Smooth muscle cell (in vitro differentiated cells): ENCODE data around the gene LRRC34. TPM values are rescaled to one million over a fixed set of nuclear protein-coding genes. Genes with fewer than 3 reads are reported as not detected.

Source experiments
- DNase-seq: peaks from one replicate; lab custom pipeline; 2025; ENCODE audit not compliant: unreplicated experiment; lab: John Stamatoyannopoulos, UW
- H2AFZ ChIP-seq: fragments of 200-600 bp; sonication (generic); 2 replicates; pipeline ENCODE4 v1.6.0; 2016; ENCODE audit warnings: antibody characterized with exemption, low read depth, mild to moderate bottlenecking
- H3F3A ChIP-seq: fragments of 200-600 bp; sonication (generic); 2 replicates; pipeline ENCODE4 v1.6.0; 2017; ENCODE audit warnings: antibody characterized with exemption, low read depth
- H3K27ac ChIP-seq: fragments of 200-600 bp; sonication (generic); 2 replicates; pipeline ENCODE4 v1.5.1; 2016; ENCODE audit warnings: low read depth, mild to moderate bottlenecking
- H3K27me3 ChIP-seq: fragments of 200-600 bp; sonication (generic); 2 replicates; pipeline ENCODE4 v1.6.1; 2016; ENCODE audit warnings: low read depth, mild to moderate bottlenecking
- H3K36me3 ChIP-seq: fragments of 200-600 bp; sonication (generic); 2 replicates; pipeline ENCODE4 v1.5.1; 2016; ENCODE audit warnings: low read depth
- H3K4me1 ChIP-seq: fragments of 200-600 bp; sonication (generic); 2 replicates; pipeline ENCODE4 v1.5.1; 2016; ENCODE audit warnings: low read depth
- H3K4me2 ChIP-seq: fragments of 200-600 bp; sonication (generic); 2 replicates; pipeline ENCODE4 v1.6.0; 2016; ENCODE audit warnings: mild to moderate bottlenecking
- H3K4me3 ChIP-seq: fragments of 200-600 bp; sonication (generic); 2 replicates; pipeline ENCODE4 v1.5.1; 2016; ENCODE audit warnings: mild to moderate bottlenecking
- H3K79me2 ChIP-seq: fragments of 200-600 bp; sonication (generic); 2 replicates; pipeline ENCODE4 v1.6.0; 2016; ENCODE audit warnings: low read depth, mild to moderate bottlenecking
- H3K9ac ChIP-seq: fragments of 200-600 bp; sonication (generic); 2 replicates; pipeline ENCODE4 v1.6.0; 2016; ENCODE audit warnings: low read depth
- H3K9me3 ChIP-seq: fragments of 200-600 bp; sonication (generic); replicated peaks from 2 replicates; pipeline ENCODE4 v1.5.1; 2016; ENCODE audit warnings: low read depth
- H4K20me1 ChIP-seq: fragments of 200-600 bp; sonication (generic); 2 replicates; pipeline ENCODE4 v1.6.0; 2016; ENCODE audit warnings: low read depth
- CTCF ChIP-seq: fragments of 200-600 bp; sonication (generic); IDR thresholded peaks from 2 replicates; pipeline ENCODE4 v1.5.1; 2017; ENCODE audit warnings: borderline replicate concordance, mild to moderate bottlenecking, antibody characterized with exemption; ENCODE audit not compliant: insufficient read depth, poor library complexity, severe bottlenecking
- WGBS: methylation state at CpG from one replicate; pipeline ENCODE4 v1.1.7; 2016; ENCODE audit warnings: low lambda C conversion rate; 5-methylcytosine and 5-hydroxymethylcytosine counted together
- polyA plus RNA-seq: library from polyadenylated mRNA; unstranded; fragments of >200 nt; fragmentation: Nextera tagmentation; extraction: Ambion mirVana; gene quantifications from 2 replicates; pipeline ENCODE4 v1.2.1, GENCODE V29; 2016
- total RNA-seq: library from RNA; depleted of rRNA; stranded (reverse); fragments of >200 nt; gene quantifications from 2 replicates; pipeline ENCODE4 v1.2.3, GENCODE V29; 2014

Gene LRRC34
- total and polyA plus RNA-seq, 2 experiments from 2014 or later: 1.8 to 2.5 TPM

- no peak overlapping the region for H3K4me3 ChIP-seq
- H3F3A ChIP-seq: peaks cover 4% of the 10 kb centered on the region
- H3K27ac ChIP-seq: no peak overlapping the region
- no peak for TF ChIP-seq CTCF
- no peaks in the 10 kb centered on the region for H3K36me3 ChIP-seq
- H3K27me3 ChIP-seq: no peaks in the 10 kb centered on the region
- DNase-seq: no peak
- no peak overlapping the region for H3K9ac ChIP-seq
- H2AFZ ChIP-seq: no peak overlapping the region
- no peaks in the 10 kb centered on the region for H3K79me2 ChIP-seq
- H3K9me3 ChIP-seq: no peaks in the 10 kb centered on the region
- WGBS: 76% methylated on average over 4 of the region's 4 CpGs
- no peak overlapping the region for H3K4me2 ChIP-seq
- H4K20me1 ChIP-seq: no peaks in the 10 kb centered on the region
- H3K4me1 ChIP-seq: no peaks in the 10 kb centered on the region
Measured at GRCh38 chr3:169760479-169760878, 52.2 kb downstream of the LRRC34 start.

- Histone ChIP-seq H3K9ac (no peak overlapping the region), H3K4me3 (no peak overlapping the region), H3K27me3 (no peaks in the 10 kb centered on the region), H3F3A (no peaks in the 10 kb centered on the region), H3K79me2 (no peaks in the 10 kb centered on the region), H3K27ac (no peak overlapping the region), H3K4me2 (no peak overlapping the region), H4K20me1 (no peaks in the 10 kb centered on the region), H3K9me3 (no peaks in the 10 kb centered on the region), H3K4me1 (no peaks in the 10 kb centered on the region), H2AFZ (no peak overlapping the region), H3K36me3 (no peaks in the 10 kb centered on the region)
- 91% methylated on average over 2 of the region's 2 CpGs for WGBS
- TF ChIP-seq CTCF: no peak
- no peak for DNase-seq
Measured at GRCh38 chr3:169759256-169759655, 53.4 kb downstream of the LRRC34 start.

GRCh38 chr3:169758359-169758994 lies 54.2 kb downstream of the LRRC34 start:
- Histone ChIP-seq H3F3A (no peaks in the 10 kb centered on the region), H3K4me3 (no peak overlapping the region), H3K9me3 (no peaks in the 10 kb centered on the region), H3K4me2 (no peak overlapping the region), H3K4me1 (no peaks in the 10 kb centered on the region), H3K27me3 (no peaks in the 10 kb centered on the region), H3K36me3 (no peaks in the 10 kb centered on the region), H3K79me2 (no peaks in the 10 kb centered on the region), H4K20me1 (no peaks in the 10 kb centered on the region), H3K27ac (no peak overlapping the region), H3K9ac (no peak overlapping the region), H2AFZ (no peak overlapping the region)
- no peak for DNase-seq
- WGBS: 77% methylated on average over 5 of the region's 5 CpGs
- no peak for TF ChIP-seq CTCF

GRCh38 chr3:169755488-169755887 lies 57.2 kb downstream of the LRRC34 start:
- no peak for TF ChIP-seq CTCF
- no peaks in the 10 kb centered on the region for H3K36me3 ChIP-seq
- no peak overlapping the region for H3K4me2 ChIP-seq
- no peak overlapping the region for H2AFZ ChIP-seq
- WGBS: 84% methylated on average over 2 of the region's 2 CpGs
- H3K27me3 ChIP-seq: peaks cover 8% of the 10 kb centered on the region
- H3K9me3 ChIP-seq: no peaks in the 10 kb centered on the region
- no peaks in the 10 kb centered on the region for H3F3A ChIP-seq
- H3K9ac ChIP-seq: no peak overlapping the region
- no peak overlapping the region for H3K27ac ChIP-seq
- no peaks in the 10 kb centered on the region for H3K79me2 ChIP-seq
- H3K4me3 ChIP-seq: no peak overlapping the region
- H4K20me1 ChIP-seq: no peaks in the 10 kb centered on the region
- no peak for DNase-seq
- no peaks in the 10 kb centered on the region for H3K4me1 ChIP-seq
